HepG2 (cell line): ENCODE results near the gene KHNYN. TPM values are rescaled to one million over a fixed set of nuclear protein-coding genes. Genes with fewer than 3 reads are reported as not detected.

Experiments
- ATF5 ChIP-seq: sonication (generic); formaldehyde crosslinking; IDR thresholded peaks from 2 replicates; pipeline ENCODE4 v1.4.0; 2020; ENCODE audit warnings: mild to moderate bottlenecking, low read depth, missing genetic modification reagents
- BCL6 ChIP-seq: IDR thresholded peaks from 2 replicates; pipeline ENCODE4 v1.6.1; 2016; ENCODE audit warnings: missing genetic modification reagents, missing compliant biosample characterization
- ELF1 ChIP-seq: sonication (generic); formaldehyde crosslinking; IDR thresholded peaks from 2 replicates; pipeline ENCODE4 v1.4.0; 2020; ENCODE audit warnings: missing genetic modification reagents
- FLYWCH1 ChIP-seq: sonication (generic); formaldehyde crosslinking; IDR thresholded peaks from 2 replicates; pipeline ENCODE4 v1.8.1; 2023; ENCODE audit warnings: mild to moderate bottlenecking, missing genetic modification reagents
- HES4 ChIP-seq: sonication (generic); formaldehyde crosslinking; IDR thresholded peaks from 2 replicates; pipeline ENCODE4 v1.9.0; 2021; ENCODE audit warnings: mild to moderate bottlenecking, missing genetic modification reagents, borderline replicate concordance
- KDM6A ChIP-seq: IDR thresholded peaks from 2 replicates; pipeline ENCODE4 v1.6.1; 2016; ENCODE audit warnings: low read depth
- KLF16 ChIP-seq, 2 experiments: sonication (generic) in 1 of 2; formaldehyde crosslinking in 1 of 2; IDR thresholded peaks; 2 replicates each; pipeline versions ENCODE4 v1.6.1 to v1.8.0; 2016 to 2023; ENCODE audit warnings: missing genetic modification reagents in 2 of 2, missing compliant biosample characterization in 1 of 2
- MXD3 ChIP-seq: IDR thresholded peaks from 2 replicates; pipeline ENCODE4 v1.6.1; 2016; ENCODE audit warnings: mild to moderate bottlenecking, missing biosample characterization, missing genetic modification reagents
- NFATC3 ChIP-seq: sonication (generic); formaldehyde crosslinking; IDR thresholded peaks from 2 replicates; pipeline ENCODE4 v1.5.1; 2020; ENCODE audit warnings: mild to moderate bottlenecking, missing genetic modification reagents
- SIX1 ChIP-seq: sonication (generic); formaldehyde crosslinking; IDR thresholded peaks from 2 replicates; pipeline ENCODE4 v1.4.0; 2020; ENCODE audit warnings: missing genetic modification reagents, borderline replicate concordance
- SMARCE1 ChIP-seq: fragments of 450-650 bp; IDR thresholded peaks from 2 replicates; pipeline ENCODE4 v1.6.1; 2017; ENCODE audit warnings: borderline replicate concordance
- UBTF ChIP-seq: sonication (generic); formaldehyde crosslinking; IDR thresholded peaks from 2 replicates; pipeline ENCODE4 v1.4.0; 2020; ENCODE audit warnings: mild to moderate bottlenecking, missing genetic modification reagents
- ZBTB4 ChIP-seq: sonication (generic); formaldehyde crosslinking; IDR thresholded peaks from 2 replicates; pipeline ENCODE4 v1.4.0; 2020; ENCODE audit warnings: missing genetic modification reagents, mild to moderate bottlenecking, borderline replicate concordance
- ZKSCAN5 ChIP-seq: sonication (generic); formaldehyde crosslinking; IDR thresholded peaks from 2 replicates; pipeline ENCODE4 v1.5.1; 2020; ENCODE audit warnings: mild to moderate bottlenecking, missing genetic modification reagents
- ZNF430 ChIP-seq: sonication (generic); formaldehyde crosslinking; IDR thresholded peaks from 2 replicates; pipeline ENCODE4 v1.9.0; 2021; ENCODE audit warnings: mild to moderate bottlenecking, missing genetic modification reagents
- ZNF503 ChIP-seq: sonication (generic); formaldehyde crosslinking; IDR thresholded peaks from 2 replicates; pipeline ENCODE4 v1.4.0; 2020; ENCODE audit warnings: missing genetic modification reagents
- ZNF546 ChIP-seq: sonication (generic); formaldehyde crosslinking; conservative IDR thresholded peaks from 2 replicates; pipeline ENCODE4 v1.8.1; 2023; ENCODE audit warnings: mild to moderate bottlenecking, missing genetic modification reagents
- ZNF691 ChIP-seq: sonication (generic); formaldehyde crosslinking; IDR thresholded peaks from 2 replicates; pipeline ENCODE4 v1.4.0; 2020; ENCODE audit warnings: missing genetic modification reagents, low read depth, mild to moderate bottlenecking, borderline replicate concordance
- ZSCAN20 ChIP-seq: sonication (generic); formaldehyde crosslinking; IDR thresholded peaks from 2 replicates; pipeline ENCODE4 v1.4.0; 2020; ENCODE audit warnings: missing genetic modification reagents, mild to moderate bottlenecking, borderline replicate concordance
- polyA plus RNA-seq, 8 experiments: library from polyadenylated mRNA; depleted of rRNA in 3 of 8; stranded (reverse) in 7 of 8; unstranded in 1 of 8; fragments of >200 nt; fragmentation: Illumina TruSeq in 4 of 8; extraction: Trizol in 4 of 8; gene quantifications; 2 replicates each; pipeline versions ENCODE4 v1.2.1 to v1.2.3, GENCODE V29; 2011 to 2016; ENCODE audit warnings: low read depth in 4 of 8, missing spikeins in 1 of 8, mixed read lengths in 1 of 8; ENCODE audit not compliant: insufficient read depth in 1 of 8
- total RNA-seq, 5 experiments: library from RNA; depleted of rRNA; stranded (reverse); fragments of >200 nt; fragmentation: Illumina TruSeq; extraction: Trizol; gene quantifications; 2 replicates each; pipeline ENCODE4 v1.2.3, GENCODE V29; 2016; ENCODE audit warnings: low read depth in 1 of 5

The KHNYN gene
- total and polyA plus RNA-seq, 2 of the 13 experiments (the other 11 are each of a cell fraction or from before 2014, with no cell fraction given): 52.8 to 75.7 TPM

GRCh38 chr14:24429395-24430142 lies at the start of gene KHNYN, which contains the start of gene CBLN3 (continued):
- TF ChIP-seq ZKSCAN5 (CRISPR knock-in tag) (peak; percentile 41; the same call in 1 of the 2 replicates), SMARCE1 (no peak), MXD3 (CRISPR knock-in tag) (peak; percentile 73), UBTF (CRISPR knock-in tag) (peak; percentile 97), SIX1 (CRISPR knock-in tag) (no peak; the same call in 1 of the 2 replicates), ZSCAN20 (CRISPR knock-in tag) (no peak; the same call in 1 of the 2 replicates), KLF16 (CRISPR knock-in tag; IDR thresholded peaks at IDR 0.05) (peak in 1 of 2 experiments; percentile 63; a peak in 2 of 4 replicates), ZNF503 (CRISPR knock-in tag) (0 out of 2 replicates have a peak, but pooled peaks have one; percentile 29), HES4 (no peak), FLYWCH1 (CRISPR knock-in tag) (no peak), NFATC3 (CRISPR knock-in tag) (peak; percentile 99), ZNF546 (peak; percentile 94), ELF1 (peak; percentile 83), ATF5 (CRISPR knock-in tag) (peak; percentile 19; the same call in 1 of the 2 replicates), BCL6 (peak; percentile 78), KDM6A (CRISPR knock-in tag) (peak; percentile 54; the same call in 1 of the 2 replicates), ZBTB4 (peak; percentile 82), ZNF691 (CRISPR knock-in tag) (peak; percentile 75), ZNF430 (CRISPR knock-in tag) (peak; percentile 90)
